ENCODE data around the gene CCNYL1.

DNA sequence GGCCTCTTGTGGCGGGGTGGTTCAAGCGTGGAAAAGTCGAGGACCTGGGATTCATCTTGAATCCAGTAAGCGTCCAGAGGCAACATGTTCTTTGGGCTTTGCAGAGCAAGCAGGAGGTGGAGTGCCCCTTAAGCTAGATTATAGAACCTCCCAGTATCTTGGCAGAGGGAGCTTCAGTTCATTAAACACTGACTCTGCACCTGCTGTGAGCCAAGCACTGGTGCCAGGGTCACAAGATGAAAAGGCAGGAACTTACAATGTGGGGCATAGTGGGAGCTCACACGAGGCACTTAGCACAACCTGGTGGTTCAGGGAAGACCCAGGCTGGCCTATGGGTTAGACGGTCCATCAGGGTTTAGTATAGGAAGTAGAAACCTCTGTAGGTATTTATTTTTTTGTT is 65.7 kb downstream of the CCNYL1 start:
- TF ChIP-seq POLR2AphosphoS5 (IDR thresholded peaks at IDR 0.05; ENCODE audit: borderline replicate concordance, low read depth, low read length) (no peak), EZH2 (IDR thresholded peaks at IDR 0.05) (no peak)
